ENCODE data around the gene AATK. TPM values are rescaled to one million over a fixed set of nuclear protein-coding genes. Genes with fewer than 3 reads are reported as not detected.

AATK gene
- total RNA-seq, 4 donors from 2014 or later, result 0.64 to 2.8 (median 1.1) TPM

GRCh38 chr17:81103379-81103778 lies 62.6 kb downstream of the AATK start:
- TF ChIP-seq POLR2A (IDR thresholded peaks at IDR 0.05) (no peak), EP300 (IDR thresholded peaks at IDR 0.05) (no peak), CTCF (IDR thresholded peaks at IDR 0.05) (no peak), POLR2AphosphoS5 (IDR thresholded peaks at IDR 0.05) (no peak)
- peaks cover 81% of the 10 kb centered on the region for H3K36me3 ChIP-seq
- H3K27ac ChIP-seq, result no peak overlapping the region
- H3K27me3 ChIP-seq, result no peaks in the 10 kb centered on the region
- no peaks in the 10 kb centered on the region for H3K9me3 ChIP-seq
- H3K4me3 ChIP-seq, result no peak overlapping the region
- no CpG with 5 or more reads among the region's 20 CpGs for WGBS
- no peak for DNase-seq (ENCODE audit: low spot score in 2 of 2)
- H3K4me1 ChIP-seq, result peaks cover 5% of the 10 kb centered on the region

GRCh38 chr17:81102869-81103268 lies 63.2 kb downstream of the AATK start:
- TF ChIP-seq CTCF (IDR thresholded peaks at IDR 0.05) (no peak), EP300 (IDR thresholded peaks at IDR 0.05) (no peak), POLR2AphosphoS5 (IDR thresholded peaks at IDR 0.05) (no peak), POLR2A (IDR thresholded peaks at IDR 0.05) (no peak)
- H3K27me3 ChIP-seq, result no peaks in the 10 kb centered on the region
- peaks cover 76% of the 10 kb centered on the region for H3K36me3 ChIP-seq
- whole genome bisulfite sequencing, result 94% methylated on average over 8 of the region's 17 CpGs
- no peaks in the 10 kb centered on the region for H3K9me3 ChIP-seq
- no peak overlapping the region for H3K4me3 ChIP-seq
- H3K4me1 ChIP-seq, result peaks cover 11% of the 10 kb centered on the region
- H3K27ac ChIP-seq, result no peak overlapping the region
- DNase-seq (ENCODE audit: low spot score in 2 of 2), result no peak

GRCh38 chr17:81102352-81102751 lies 63.7 kb downstream of the AATK start:
- Histone ChIP-seq H3K9me3 (no peaks in the 10 kb centered on the region), H3K27ac (no peak overlapping the region), H3K36me3 (peaks cover 71% of the 10 kb centered on the region), H3K27me3 (no peaks in the 10 kb centered on the region), H3K4me3 (no peak overlapping the region), H3K4me1 (peaks cover 16% of the 10 kb centered on the region)
- no peak for TF ChIP-seq EP300 (IDR thresholded peaks at IDR 0.05)
- no peak for TF ChIP-seq CTCF (IDR thresholded peaks at IDR 0.05)
- TF ChIP-seq POLR2AphosphoS5 (IDR thresholded peaks at IDR 0.05), result no peak
- no peak for TF ChIP-seq POLR2A (IDR thresholded peaks at IDR 0.05)
- no peak for DNase-seq (ENCODE audit: low spot score in 2 of 2)
- WGBS, result 83% methylated on average over 5 of the region's 12 CpGs

GRCh38 chr17:81101614-81102306 lies 64.3 kb downstream of the AATK start:
- peak in 1 of 2 donors; percentile 86 for DNase-seq (ENCODE audit: low spot score in 2 of 2)
- Histone ChIP-seq H3K36me3 (peaks cover 65% of the 10 kb centered on the region), H3K27me3 (no peaks in the 10 kb centered on the region), H3K9me3 (no peaks in the 10 kb centered on the region), H3K4me3 (no peak overlapping the region), H3K4me1 (peaks cover 22% of the 10 kb centered on the region), H3K27ac (no peak overlapping the region)
- TF ChIP-seq POLR2AphosphoS5 (IDR thresholded peaks at IDR 0.05) (peak in 1 of 3 donors; percentile 51), EP300 (IDR thresholded peaks at IDR 0.05) (no peak), POLR2A (IDR thresholded peaks at IDR 0.05) (no peak), CTCF (IDR thresholded peaks at IDR 0.05) (peak; percentile 99 to 100)
- WGBS, result 67% methylated on average over 12 of the region's 33 CpGs

GRCh38 chr17:81100668-81101067 lies 65.4 kb downstream of the AATK start:
- peaks cover 54% of the 10 kb centered on the region for H3K36me3 ChIP-seq
- WGBS, result 91% methylated on average over 9 of the region's 10 CpGs
- H3K4me3 ChIP-seq, result no peak overlapping the region
- no peaks in the 10 kb centered on the region for H3K9me3 ChIP-seq
- H3K4me1 ChIP-seq, result peaks cover 33% of the 10 kb centered on the region
- H3K27me3 ChIP-seq, result no peaks in the 10 kb centered on the region
- no peak for TF ChIP-seq EP300 (IDR thresholded peaks at IDR 0.05)
- no peak for TF ChIP-seq CTCF (IDR thresholded peaks at IDR 0.05)
- no peak for TF ChIP-seq POLR2A (IDR thresholded peaks at IDR 0.05)
- no peak for DNase-seq (ENCODE audit: low spot score in 2 of 2)
- no peak overlapping the region for H3K27ac ChIP-seq

All from suprapubic skin (tissue), 4 donors.